GM23248 (cell line): Measurements from ENCODE around the gene TBX2.

Experiments
- EZH2 ChIP-seq: fragments of 200-600 bp; sonication (generic); IDR thresholded peaks from 2 replicates; pipeline ENCODE4 v1.6.1; 2018; ENCODE audit warnings: antibody characterized with exemption, mild to moderate bottlenecking; ENCODE audit not compliant: insufficient read depth, poor library complexity, severe bottlenecking
- EZH2phosphoT487 ChIP-seq: fragments of 200-600 bp; sonication (generic); IDR thresholded peaks from 2 replicates; pipeline ENCODE4 v1.6.1; 2018; ENCODE audit warnings: antibody characterized with exemption, moderate library complexity, mild to moderate bottlenecking, low read depth; ENCODE audit not compliant: insufficient read depth

DNA sequence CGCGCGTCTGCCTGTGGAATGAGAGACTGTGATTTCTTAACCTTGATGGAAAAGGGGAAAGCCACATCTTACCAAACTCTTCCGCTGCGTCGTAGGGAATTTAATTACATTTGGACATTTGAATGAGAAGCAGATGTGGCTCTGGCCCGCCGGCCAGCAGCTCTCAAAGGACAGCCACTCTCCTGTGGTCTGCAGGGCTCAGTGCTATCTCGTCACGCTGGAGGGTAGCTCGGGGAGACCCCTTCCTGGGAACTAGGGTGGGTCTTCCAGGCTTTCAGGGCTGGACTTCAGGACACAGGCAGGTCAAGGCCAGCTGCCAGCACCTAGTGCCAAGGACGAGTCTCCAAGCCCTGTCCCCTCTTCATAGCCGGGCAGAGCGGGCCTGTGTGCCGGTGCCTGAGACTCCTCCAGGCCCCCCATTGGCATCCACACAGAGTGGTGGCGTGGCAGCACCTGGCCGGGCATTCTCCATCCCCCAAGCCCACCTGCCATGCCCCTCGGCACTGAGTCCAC, 15.9 kb upstream of the TBX2 start:
- TF ChIP-seq EZH2 (no peak), EZH2phosphoT487 (no peak)
